Endometrial microvascular endothelial cells (primary cell): ENCODE measurements around the gene SFRP2. TPM values are rescaled to one million over a fixed set of nuclear protein-coding genes. Genes with fewer than 3 reads are reported as not detected.

Source experiments
- in situ Hi-C: cut with HindIII; loops from 2 replicates; pipeline ENCODE4 v1.10.0; 2017; ENCODE audit warnings: low sequenced_read_pairs, low pct_unique_long_range_greater_than_20kb; ENCODE audit errors: inconsistent ontology term
- total RNA-seq: library from RNA; depleted of rRNA; stranded (reverse); fragments of >200 nt; gene quantifications from one replicate; pipeline ENCODE4 v1.2.3, GENCODE V29; 2015; ENCODE audit errors: inconsistent ontology term

Gene SFRP2
- total RNA-seq, 1 donor from 2014 or later: not detected

DNA sequence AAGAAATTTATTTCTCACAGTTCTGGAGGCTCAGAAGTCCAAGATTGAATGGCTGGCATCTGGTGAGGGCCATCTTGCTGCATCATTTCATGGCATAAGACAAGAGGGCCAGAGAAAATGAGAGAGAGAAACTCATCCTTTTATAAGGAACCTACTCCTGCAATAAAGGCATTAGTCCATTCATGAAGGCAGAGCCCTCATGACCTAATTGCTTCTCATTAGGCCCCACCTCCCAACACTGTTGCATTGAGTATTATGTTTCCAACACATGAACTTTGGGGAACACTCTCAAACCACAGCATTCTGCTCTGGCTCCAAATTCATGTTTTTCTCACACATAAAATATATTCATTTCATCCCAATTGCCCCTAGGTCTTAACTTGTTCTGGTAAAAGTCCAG lies 43.2 kb downstream of the SFRP2 start:
- in situ Hi-C loops: no loop called here

DNA sequence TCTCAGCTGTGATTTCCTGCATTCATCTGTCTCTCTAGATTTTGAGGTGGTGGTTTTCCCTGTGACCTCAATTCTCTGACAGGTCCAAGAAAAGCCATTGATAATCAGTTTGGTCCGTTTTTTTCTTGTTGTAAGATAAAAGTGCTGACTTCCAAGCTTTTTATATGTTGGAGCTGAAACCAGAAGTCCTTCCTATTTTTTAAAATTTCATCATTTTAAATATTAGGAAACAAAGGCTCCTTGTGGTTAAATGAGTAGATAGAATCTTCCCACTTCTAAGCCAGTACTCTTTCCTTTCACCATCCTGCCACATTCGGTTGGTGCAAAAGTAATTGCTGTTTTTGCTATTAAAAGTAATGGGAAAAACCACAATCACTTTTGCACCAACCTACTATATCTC lies 47.3 kb downstream of the SFRP2 start:
- in situ Hi-C loops: no loop called here

DNA sequence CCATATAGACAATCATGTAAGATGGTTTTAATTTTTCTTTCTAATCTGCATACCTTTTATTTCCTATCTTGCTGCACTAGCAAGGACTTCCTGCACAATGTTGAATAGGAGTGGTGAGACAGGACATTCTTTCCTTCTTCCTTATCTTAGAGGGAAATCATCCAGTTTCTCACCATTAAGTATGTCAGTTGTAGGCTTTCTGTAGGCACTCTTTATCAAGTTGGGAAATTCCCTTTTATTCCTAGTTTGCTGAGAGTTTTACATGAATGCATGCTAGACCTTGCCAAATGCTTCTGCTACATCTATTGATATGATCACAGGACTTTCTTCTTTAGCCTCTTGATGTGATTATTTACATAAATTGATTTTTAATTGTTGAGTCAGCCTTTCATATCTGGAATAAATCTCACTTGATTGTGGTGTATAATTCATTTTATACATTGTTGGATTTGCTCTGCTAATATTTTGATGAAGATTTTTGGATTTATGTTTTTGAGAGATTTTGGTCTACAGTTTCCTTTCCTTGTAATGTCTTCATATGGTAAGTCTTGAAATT lies 52.9 kb downstream of the SFRP2 start:
- in situ Hi-C loops: no loop called here

DNA sequence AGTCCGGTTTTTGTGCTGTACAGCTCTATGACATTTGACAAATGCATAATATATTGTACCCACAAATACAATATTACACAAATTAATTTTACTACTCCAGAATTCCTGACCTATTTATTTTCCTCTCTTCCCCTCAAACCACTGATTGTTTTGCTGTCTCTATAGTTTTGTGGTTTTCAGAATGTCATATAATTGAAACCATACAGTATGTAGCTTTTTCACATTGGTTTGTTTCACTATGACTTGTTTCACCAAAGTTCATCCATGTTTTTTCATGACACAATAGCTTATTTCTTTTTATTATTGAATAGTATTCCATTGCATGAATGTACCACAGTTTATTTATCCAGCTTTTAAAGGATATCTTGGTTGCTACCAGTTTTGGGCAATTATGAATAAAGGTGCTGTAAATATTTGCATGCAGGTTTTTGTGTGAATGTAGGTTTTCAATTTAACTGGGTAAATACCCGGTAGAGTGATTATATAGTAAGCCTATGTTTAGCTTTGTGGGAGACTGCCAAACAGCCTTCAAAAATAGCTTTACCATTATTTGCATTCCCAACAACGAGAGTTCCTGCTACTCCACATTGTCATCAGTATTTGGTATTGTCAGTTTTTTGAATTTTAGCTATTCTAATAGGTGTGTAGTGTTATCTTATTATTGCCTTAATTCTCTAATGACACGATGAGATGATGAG lies 55.0 kb downstream of the SFRP2 start:
- in situ Hi-C loops: no loop called here

DNA sequence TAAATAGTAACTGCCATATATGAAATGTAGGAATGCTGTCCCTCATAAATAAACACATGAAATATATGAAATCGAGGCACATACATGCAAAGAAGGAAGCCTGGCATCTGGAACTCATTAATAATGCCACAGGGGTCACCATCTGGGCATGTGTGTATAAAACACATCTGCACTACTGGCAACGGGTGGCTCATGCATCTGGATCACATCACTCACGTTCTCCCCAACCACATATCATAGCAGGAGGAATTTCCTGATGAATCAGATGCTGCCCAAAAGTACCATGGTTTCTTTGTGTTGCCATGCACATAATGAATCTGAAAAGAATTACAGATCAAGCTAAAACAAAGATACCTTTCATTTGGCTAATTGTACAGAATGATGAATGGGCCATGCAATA lies 57.6 kb downstream of the SFRP2 start:
- in situ Hi-C loops: no loop called here

Other genes with a start within 250 kb of the SFRP2 start
- under 0.01 TPM for gene TLR2, start 104.8 kb downstream of the SFRP2 start, total RNA-seq
- not detected for gene RNF175, start 29.1 kb downstream of the SFRP2 start, total RNA-seq